Suprapubic skin (tissue), 4 donors: ENCODE data around the gene NRTN. TPM values are rescaled to one million over a fixed set of nuclear protein-coding genes. Genes with fewer than 3 reads are reported as not detected.

Source experiments
- DNase-seq, 2 donors: peaks; one replicate each; pipeline ENCODE4 v3.0.0-alpha.2; 2019; ENCODE audit warnings: low spot score in 2 of 2
- H3K27ac ChIP-seq: fragments of 200-600 bp; sonication (generic); one replicate; pipeline ENCODE4 v1.5.1; 2019
- H3K27me3 ChIP-seq: fragments of 200-600 bp; sonication (generic); one replicate; pipeline ENCODE4 v1.5.1; 2019
- H3K36me3 ChIP-seq: fragments of 200-600 bp; sonication (generic); one replicate; pipeline ENCODE4 v1.5.1; 2019
- H3K4me1 ChIP-seq: fragments of 200-600 bp; sonication (generic); one replicate; pipeline ENCODE4 v1.5.1; 2019
- H3K4me3 ChIP-seq: fragments of 200-600 bp; sonication (generic); one replicate; pipeline ENCODE4 v1.5.1; 2019; ENCODE audit warnings: mild to moderate bottlenecking
- H3K9me3 ChIP-seq: fragments of 200-600 bp; sonication (generic); one replicate; pipeline ENCODE4 v1.5.1; 2019
- EP300 ChIP-seq: sonication (generic); formaldehyde crosslinking; IDR thresholded peaks from one replicate; pipeline ENCODE4 v1.6.1; 2017; ENCODE audit warnings: antibody characterized with exemption
- POLR2A ChIP-seq, 2 donors: fragments of 450-650 bp; IDR thresholded peaks; one replicate each; pipeline ENCODE4 v1.6.1; 2017; ENCODE audit warnings: antibody characterized with exemption in 2 of 2, mild to moderate bottlenecking in 2 of 2, moderate library complexity in 2 of 2
- POLR2AphosphoS5 ChIP-seq, 3 donors: sonication (generic); formaldehyde crosslinking; IDR thresholded peaks; one replicate each; pipeline ENCODE4 v1.6.1; 2017; ENCODE audit warnings: antibody characterized with exemption in 3 of 3
- WGBS: methylation state at CpG from one replicate; pipeline ENCODE4 v1.1.5; 2018; 5-methylcytosine and 5-hydroxymethylcytosine counted together
- total RNA-seq, 4 donors: library from RNA; depleted of rRNA; stranded (reverse); fragments of >200 nt; gene quantifications; one replicate each; pipeline ENCODE4 v1.1.0, GENCODE V29; 2016
- TF ChIP-seq, protein P1 (sequence below), 2 donors: fragments of 200-600 bp in 1 of 2; fragments of 450-650 bp in 1 of 2; sonication (generic) in 1 of 2; IDR thresholded peaks; one replicate each; pipeline ENCODE4 v1.5.1; 2016 to 2019; ENCODE audit warnings: antibody characterized with exemption in 2 of 2, mild to moderate bottlenecking in 1 of 2, moderate library complexity in 1 of 2

NRTN gene
- total RNA-seq, 4 donors from 2014 or later = 3.7 to 9.1 (median 6.6) TPM

DNA sequence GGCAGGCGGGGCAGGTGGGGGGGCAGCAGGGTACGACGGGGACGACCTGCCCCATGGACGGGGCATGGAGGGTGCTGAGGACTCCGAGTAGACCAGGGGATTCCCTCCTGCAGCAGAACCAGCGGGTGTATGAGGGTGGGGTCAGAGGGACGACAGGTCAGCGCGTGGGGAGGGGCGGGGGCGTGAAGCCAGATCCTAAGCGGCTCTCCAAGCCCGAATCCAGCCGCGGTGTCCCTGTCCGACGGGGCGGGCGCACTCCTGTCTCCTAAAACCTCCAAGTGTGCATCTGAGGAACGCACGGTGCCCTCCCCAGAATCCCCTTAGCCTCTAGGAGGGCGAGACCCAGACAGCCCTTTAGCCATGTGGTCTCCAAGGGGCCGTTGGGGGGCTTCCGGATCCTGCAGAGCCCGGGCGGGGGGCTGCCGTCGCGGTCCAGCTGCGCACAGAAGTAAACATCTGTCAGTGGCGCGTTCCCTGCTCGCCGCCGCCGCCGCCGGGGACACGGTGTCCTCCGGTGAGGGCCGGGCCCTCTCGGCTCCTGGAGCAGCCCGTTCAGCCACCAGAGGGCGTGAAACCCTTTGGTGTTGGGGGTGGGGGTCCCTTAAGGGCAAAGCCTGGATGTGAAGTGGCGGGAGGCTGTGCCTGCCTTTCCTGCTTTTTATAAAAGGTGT, 730 bp downstream of the NRTN start:
- Histone ChIP-seq H3K4me1 (peaks cover 39% of the 10 kb centered on the region), H3K4me3 (peak overlapping the region; percentile 36)
- no peak for DNase-seq

DNA sequence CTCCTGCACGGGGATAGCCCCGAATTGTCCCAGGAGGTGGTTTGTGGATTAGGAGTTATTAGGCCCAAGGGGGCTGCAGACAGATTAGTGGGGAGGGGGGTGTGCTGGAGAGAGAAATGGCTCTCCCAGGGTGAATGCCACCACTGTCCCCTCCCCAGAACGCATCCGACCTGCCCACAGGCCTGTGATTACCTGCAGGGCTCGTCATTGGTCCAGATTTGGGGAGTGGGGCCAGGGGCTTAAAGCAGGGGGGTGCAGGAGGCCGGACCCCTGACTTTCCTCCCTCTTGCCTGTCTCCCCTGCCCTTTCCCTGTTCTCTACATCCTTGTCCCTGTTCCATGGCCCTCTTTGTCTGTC, 1.2 kb downstream of the NRTN start:
- no peak for DNase-seq
- H3K4me1 ChIP-seq = peaks cover 35% of the 10 kb centered on the region
- H3K9me3 ChIP-seq = no peaks in the 10 kb centered on the region
- TF ChIP-seq, protein P1, sequence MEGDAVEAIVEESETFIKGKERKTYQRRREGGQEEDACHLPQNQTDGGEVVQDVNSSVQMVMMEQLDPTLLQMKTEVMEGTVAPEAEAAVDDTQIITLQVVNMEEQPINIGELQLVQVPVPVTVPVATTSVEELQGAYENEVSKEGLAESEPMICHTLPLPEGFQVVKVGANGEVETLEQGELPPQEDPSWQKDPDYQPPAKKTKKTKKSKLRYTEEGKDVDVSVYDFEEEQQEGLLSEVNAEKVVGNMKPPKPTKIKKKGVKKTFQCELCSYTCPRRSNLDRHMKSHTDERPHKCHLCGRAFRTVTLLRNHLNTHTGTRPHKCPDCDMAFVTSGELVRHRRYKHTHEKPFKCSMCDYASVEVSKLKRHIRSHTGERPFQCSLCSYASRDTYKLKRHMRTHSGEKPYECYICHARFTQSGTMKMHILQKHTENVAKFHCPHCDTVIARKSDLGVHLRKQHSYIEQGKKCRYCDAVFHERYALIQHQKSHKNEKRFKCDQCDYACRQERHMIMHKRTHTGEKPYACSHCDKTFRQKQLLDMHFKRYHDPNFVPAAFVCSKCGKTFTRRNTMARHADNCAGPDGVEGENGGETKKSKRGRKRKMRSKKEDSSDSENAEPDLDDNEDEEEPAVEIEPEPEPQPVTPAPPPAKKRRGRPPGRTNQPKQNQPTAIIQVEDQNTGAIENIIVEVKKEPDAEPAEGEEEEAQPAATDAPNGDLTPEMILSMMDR (IDR thresholded peaks at IDR 0.05) = no peak
- TF ChIP-seq EP300 (no peak), POLR2AphosphoS5 (IDR thresholded peaks at IDR 0.05) (no peak), POLR2A (IDR thresholded peaks at IDR 0.05) (no peak)
- H3K27ac ChIP-seq = peak overlapping the region; percentile 55
- no peaks in the 10 kb centered on the region for H3K36me3 ChIP-seq
- peaks cover 16% of the 10 kb centered on the region for H3K27me3 ChIP-seq
- WGBS = 43% methylated on average over 6 of the region's 6 CpGs
- no peak overlapping the region for H3K4me3 ChIP-seq

More for the DNA sequence above, 730 bp downstream of the NRTN start:
- Histone ChIP-seq H3K9me3 (no peaks in the 10 kb centered on the region), H3K27ac (peak overlapping the region; percentile 55), H3K36me3 (no peaks in the 10 kb centered on the region), H3K27me3 (peaks cover 16% of the 10 kb centered on the region)
- TF ChIP-seq, protein P1 (IDR thresholded peaks at IDR 0.05) = peak; percentile 28 to 79
- no peak for TF ChIP-seq EP300
- WGBS = under 1% methylated on average over 22 of the region's 46 CpGs

DNA sequence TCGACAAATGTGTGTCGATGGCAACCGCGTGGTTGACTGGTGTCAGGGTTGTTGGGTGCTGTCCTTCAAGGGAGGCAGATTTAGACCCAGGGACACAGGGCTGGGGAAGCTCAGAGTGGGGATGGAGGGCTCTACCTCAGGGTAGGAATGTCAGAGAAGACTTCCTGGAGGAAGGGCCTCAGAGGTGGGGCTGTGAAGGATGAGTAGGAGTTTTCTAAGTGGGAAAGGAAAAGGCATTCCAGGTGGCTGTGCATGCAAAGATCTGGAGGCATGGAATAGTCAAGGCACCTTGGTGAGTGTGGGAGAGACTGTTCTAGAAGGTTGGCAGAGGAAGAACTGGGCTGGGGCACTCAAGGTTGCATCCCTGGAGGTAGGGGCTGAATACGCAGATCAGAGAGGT, 2.0 kb downstream of the NRTN start:
- H3K36me3 ChIP-seq = no peaks in the 10 kb centered on the region
- peaks cover 16% of the 10 kb centered on the region for H3K27me3 ChIP-seq
- 96% methylated on average over 5 of the region's 5 CpGs for WGBS
- peaks cover 28% of the 10 kb centered on the region for H3K4me1 ChIP-seq
- no peaks in the 10 kb centered on the region for H3K9me3 ChIP-seq
- no peak overlapping the region for H3K27ac ChIP-seq
- no peak overlapping the region for H3K4me3 ChIP-seq
- DNase-seq = no peak
- TF ChIP-seq POLR2A (IDR thresholded peaks at IDR 0.05) = no peak
- TF ChIP-seq EP300 = no peak
- TF ChIP-seq POLR2AphosphoS5 (IDR thresholded peaks at IDR 0.05) = no peak
- TF ChIP-seq, protein P1 (IDR thresholded peaks at IDR 0.05) = no peak

DNA sequence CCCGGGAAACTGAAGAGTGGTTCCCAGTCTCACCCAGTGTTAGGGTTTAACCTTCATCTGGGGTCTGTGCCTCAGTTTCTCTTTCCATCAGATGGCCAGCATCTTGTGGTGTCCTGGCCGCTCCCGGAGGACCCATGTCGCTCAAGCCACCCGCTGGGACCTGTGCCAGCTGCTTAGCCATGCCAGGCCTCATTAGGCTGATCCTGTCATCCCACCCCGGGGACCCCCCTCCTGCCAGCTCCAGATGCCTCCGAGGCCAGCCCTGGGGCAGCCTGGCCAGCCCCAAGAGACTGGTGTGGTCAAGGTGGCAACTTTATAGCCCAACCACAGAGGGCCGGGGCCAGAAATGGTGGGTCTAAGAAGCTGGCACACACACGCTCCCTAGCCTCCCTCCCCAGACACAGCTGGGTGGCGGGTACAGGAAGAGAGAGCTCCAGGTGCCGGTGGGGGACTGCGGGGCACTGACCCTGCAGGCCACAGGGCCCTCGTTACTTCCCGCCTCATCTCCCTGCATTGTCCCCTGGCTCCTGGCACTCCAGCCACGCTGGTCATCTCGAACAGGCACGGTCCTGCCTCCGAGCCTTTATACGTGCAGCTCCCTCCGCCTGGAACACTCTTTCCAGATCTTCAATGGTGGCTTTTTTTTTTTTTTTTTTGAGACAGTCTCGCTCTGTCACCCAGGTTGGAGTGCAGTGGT, 3.4 kb downstream of the NRTN start:
- WGBS = 85% methylated on average over 18 of the region's 21 CpGs
- Histone ChIP-seq H3K27ac (no peak overlapping the region), H3K4me1 (peaks cover 19% of the 10 kb centered on the region), H3K36me3 (no peaks in the 10 kb centered on the region), H3K27me3 (peaks cover 8% of the 10 kb centered on the region), H3K4me3 (no peak overlapping the region), H3K9me3 (no peaks in the 10 kb centered on the region)
- TF ChIP-seq, protein P1 (IDR thresholded peaks at IDR 0.05) = no peak
- TF ChIP-seq POLR2AphosphoS5 (IDR thresholded peaks at IDR 0.05) (no peak), EP300 (no peak), POLR2A (IDR thresholded peaks at IDR 0.05) (no peak)
- no peak for DNase-seq

DNA sequence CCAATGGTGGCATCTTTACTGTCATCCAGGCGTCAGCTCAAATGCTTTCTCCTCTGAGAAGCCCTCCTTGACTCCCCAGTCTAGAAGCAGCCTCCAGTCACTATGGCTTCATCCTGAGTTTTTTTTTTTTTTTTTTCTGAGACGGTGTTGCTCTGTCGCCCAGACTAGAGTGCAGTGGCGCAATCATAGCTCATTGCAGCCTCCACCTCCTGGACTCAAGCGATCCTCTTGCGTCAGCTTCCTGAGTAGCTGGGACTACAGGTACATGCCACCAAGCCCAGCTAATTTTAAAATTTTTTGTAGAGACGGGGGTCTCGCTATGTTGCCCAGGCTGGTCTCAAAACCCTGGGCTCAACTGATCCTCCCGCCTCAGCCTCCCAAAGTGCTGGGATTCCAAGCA, 4.2 kb downstream of the NRTN start:
- H3K36me3 ChIP-seq = no peaks in the 10 kb centered on the region
- H3K4me3 ChIP-seq = no peak overlapping the region
- 74% methylated on average over 9 of the region's 9 CpGs for WGBS
- no peak for DNase-seq
- peaks cover 8% of the 10 kb centered on the region for H3K27me3 ChIP-seq
- TF ChIP-seq, protein P1 (IDR thresholded peaks at IDR 0.05) = no peak
- TF ChIP-seq POLR2AphosphoS5 (IDR thresholded peaks at IDR 0.05) = no peak
- no peak for TF ChIP-seq EP300
- TF ChIP-seq POLR2A (IDR thresholded peaks at IDR 0.05) = no peak
- H3K4me1 ChIP-seq = peaks cover 12% of the 10 kb centered on the region
- H3K9me3 ChIP-seq = no peaks in the 10 kb centered on the region
- H3K27ac ChIP-seq = no peak overlapping the region
